Stimulated activated naive B cell treated with anti-CD40 and anti-IgM and Interleukin-4, amounts not matched to agents 10 μg/mL and 1 μg/mL and 100 μg/mL, for 72 hours (primary cell): ENCODE measurements around the gene OR52E2.
"Not testable (repeated sequence)": the region's sequence is repeated elsewhere in the genome, so short reads cannot be mapped to it uniquely, and the experiment has no call there.

Source experiments
- ATAC-seq, 2 donors: fragments of 150-1000 bp; cut with Tn5 transposase; replicated peaks; 2 replicates each; pipeline ENCODE4 v1.10.0; 2021; ENCODE audit warnings: moderate library complexity in 1 of 2
- DNase-seq: peaks from one replicate; pipeline ENCODE4 v3.0.0; 2021
- H3K27ac Mint-ChIP-seq: one replicate; pipeline ENCODE4 v1.8.0; 2022; ENCODE audit warnings: mild to moderate bottlenecking, mixed read lengths
- H3K27me3 Mint-ChIP-seq, 2 donors: one replicate each; pipeline ENCODE4 v1.8.0; 2022; ENCODE audit warnings: mixed read lengths in 2 of 2
- H3K36me3 Mint-ChIP-seq, 2 donors: one replicate each; pipeline ENCODE4 v1.8.0; 2022; ENCODE audit warnings: mixed read lengths in 2 of 2, mild to moderate bottlenecking in 1 of 2
- H3K4me1 Mint-ChIP-seq, 2 donors: one replicate each; pipeline ENCODE4 v1.8.0; 2022; ENCODE audit warnings: mixed read lengths in 2 of 2, mild to moderate bottlenecking in 1 of 2
- H3K4me3 Mint-ChIP-seq, 2 donors: one replicate each; pipeline ENCODE4 v1.8.0; 2022; ENCODE audit warnings: mild to moderate bottlenecking in 2 of 2, mixed read lengths in 2 of 2, moderate library complexity in 1 of 2
- H3K9me3 Mint-ChIP-seq, 2 donors: one replicate each; pipeline ENCODE4 v1.8.0; 2022; ENCODE audit warnings: mixed read lengths in 2 of 2, mild to moderate bottlenecking in 1 of 2

Gene OR52E2

DNA sequence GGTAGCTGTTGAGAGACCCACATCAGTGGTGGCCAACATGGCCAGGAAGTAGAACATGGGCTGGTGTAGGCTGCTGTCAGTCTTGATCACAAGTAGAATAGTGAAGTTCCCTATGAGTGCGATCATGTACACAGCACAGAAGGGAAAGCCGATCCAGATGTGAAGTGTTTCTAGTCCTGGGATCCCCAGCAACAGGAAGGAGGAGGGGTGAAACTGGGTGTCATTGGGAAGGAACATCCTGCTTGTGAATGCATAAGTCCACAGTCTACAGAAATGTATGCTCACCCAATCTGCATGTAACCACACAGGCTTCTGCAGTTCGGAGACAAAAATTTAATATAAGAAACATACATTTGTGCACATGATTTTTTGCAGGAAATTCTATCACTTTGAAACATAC, at the start of gene OR52E2:
TSS of gene OR52E2 (minus strand) at position 237 of the 400 bp plus-strand sequence. CDS start at position 237, 0 bp downstream.
- DNase-seq (no peak), ATAC-seq (no peak)
- Mint-ChIP-seq H3K4me3 (no peak within 1 kb of the TSS), H3K27ac (no peak within 1 kb of the TSS), H3K9me3 (peaks cover 5 to 6% of the 10 kb centered on the region in 2 donors), H3K4me1 (no peaks in the 10 kb centered on the region), H3K36me3 (no peaks in the 10 kb centered on the region), H3K27me3 (peaks cover 4 to 16% of the 10 kb centered on the region in 2 donors)

DNA sequence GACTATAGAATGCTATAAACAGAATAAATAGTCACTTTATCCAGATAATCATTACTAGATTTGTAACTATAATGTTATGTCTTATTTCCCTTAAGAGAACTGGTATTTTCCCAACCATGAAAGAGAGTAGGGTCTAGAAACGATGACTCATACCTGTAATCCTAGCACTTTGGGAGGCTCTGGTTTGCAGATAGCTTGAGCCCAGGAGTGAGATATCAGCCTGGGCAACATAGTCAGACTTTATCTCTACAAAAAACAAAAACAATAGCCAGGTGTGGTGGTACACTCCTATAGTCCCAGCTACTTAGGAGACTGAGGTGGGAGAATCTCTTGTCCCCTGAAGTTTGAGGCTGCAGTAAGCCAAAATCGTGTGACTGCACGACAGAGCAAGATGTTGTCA, 47.9 kb upstream of the OR52E2 start:
- DNase-seq (no peak), ATAC-seq (no peak)
- peaks cover 5 to 6% of the 10 kb centered on the region in 2 donors for H3K27me3 Mint-ChIP-seq
- H3K4me3 Mint-ChIP-seq: no peak overlapping the region
- no peaks in the 10 kb centered on the region for H3K9me3 Mint-ChIP-seq
- H3K4me1 Mint-ChIP-seq: no peaks in the 10 kb centered on the region
- H3K27ac Mint-ChIP-seq: no peak overlapping the region
- no peaks in the 10 kb centered on the region for H3K36me3 Mint-ChIP-seq

DNA sequence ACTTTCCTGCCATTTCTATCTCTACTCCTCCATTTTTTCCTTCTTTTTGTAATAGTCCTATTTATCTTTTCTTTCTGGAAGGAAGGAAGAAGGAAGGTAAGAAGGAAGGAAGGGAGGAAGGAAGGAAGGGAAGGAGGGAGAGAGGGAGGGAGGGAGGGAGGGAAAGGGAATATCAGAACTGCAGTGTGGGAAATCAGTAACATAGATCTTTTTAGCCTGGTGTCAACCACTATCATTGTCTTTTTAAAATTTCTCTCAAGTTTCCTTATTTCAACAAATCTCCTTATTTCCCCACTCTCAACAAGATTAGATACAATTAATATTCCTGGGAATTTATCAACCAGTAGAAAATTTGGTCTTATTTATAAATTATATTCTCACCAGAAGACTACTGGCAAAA, 43.6 kb upstream of the OR52E2 start:
- ATAC-seq: no peak
- H3K27ac Mint-ChIP-seq: no peak overlapping the region

DNA sequence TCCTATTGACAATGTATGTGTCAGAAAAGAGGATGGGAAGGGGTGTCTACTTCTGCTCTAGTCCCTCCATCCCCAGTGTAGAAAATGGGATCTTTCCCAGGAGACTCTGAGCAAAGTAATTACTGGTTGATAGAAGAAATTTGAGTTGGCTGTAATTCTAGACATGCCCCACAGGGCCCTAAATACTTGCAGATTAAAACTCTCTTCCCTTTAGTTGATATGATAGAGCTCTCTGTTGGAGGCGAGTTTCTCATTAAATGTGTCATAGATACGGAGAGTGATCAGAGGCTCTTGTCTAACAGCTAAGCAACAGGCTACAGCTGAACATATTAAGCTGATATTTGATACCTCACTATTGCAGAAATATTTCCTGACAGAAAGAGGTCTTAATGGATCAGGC, 42.8 kb upstream of the OR52E2 start:
- H3K36me3 Mint-ChIP-seq: no peaks in the 10 kb centered on the region
- ATAC-seq: no peak
- H3K27ac Mint-ChIP-seq: no peak overlapping the region
- no peaks in the 10 kb centered on the region for H3K4me1 Mint-ChIP-seq
- peaks cover 6 to 7% of the 10 kb centered on the region in 2 donors for H3K27me3 Mint-ChIP-seq
- no peak for DNase-seq
- H3K9me3 Mint-ChIP-seq: no peaks in the 10 kb centered on the region
- H3K4me3 Mint-ChIP-seq: no peak overlapping the region

More for the DNA sequence above, 43.6 kb upstream of the OR52E2 start:
- H3K36me3 Mint-ChIP-seq: no peaks in the 10 kb centered on the region
- H3K4me3 Mint-ChIP-seq: no peak overlapping the region
- no peaks in the 10 kb centered on the region for H3K9me3 Mint-ChIP-seq
- no peak for DNase-seq
- no peaks in the 10 kb centered on the region for H3K4me1 Mint-ChIP-seq
- H3K27me3 Mint-ChIP-seq: peaks cover 6 to 7% of the 10 kb centered on the region in 2 donors

DNA sequence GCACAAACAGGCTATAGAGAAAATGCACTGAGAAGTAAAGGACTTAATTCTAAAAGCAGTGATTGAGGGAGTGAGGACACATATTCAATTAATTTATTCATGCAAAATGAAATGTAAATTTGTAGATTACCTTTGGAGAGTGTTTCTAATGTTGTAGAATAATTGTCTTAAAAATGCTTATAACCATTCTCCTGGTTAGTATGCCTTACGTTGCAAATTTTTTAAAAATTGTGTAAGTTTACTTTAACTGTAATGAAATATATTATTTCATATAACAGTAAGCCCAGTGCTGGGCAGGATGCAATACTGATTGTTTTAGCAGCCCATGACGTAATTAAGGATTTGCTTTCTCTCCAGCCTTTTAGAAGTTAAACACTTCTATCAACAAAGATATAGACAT, 36.6 kb upstream of the OR52E2 start:
- ATAC-seq: no peak
- Mint-ChIP-seq H3K36me3 (no peaks in the 10 kb centered on the region), H3K4me1 (no peaks in the 10 kb centered on the region), H3K27me3 (peaks cover 0 to 6% of the 10 kb centered on the region in 2 donors), H3K27ac (no peak overlapping the region), H3K9me3 (peaks cover 2 to 4% of the 10 kb centered on the region in 2 donors), H3K4me3 (no peak overlapping the region)
- DNase-seq: no peak

DNA sequence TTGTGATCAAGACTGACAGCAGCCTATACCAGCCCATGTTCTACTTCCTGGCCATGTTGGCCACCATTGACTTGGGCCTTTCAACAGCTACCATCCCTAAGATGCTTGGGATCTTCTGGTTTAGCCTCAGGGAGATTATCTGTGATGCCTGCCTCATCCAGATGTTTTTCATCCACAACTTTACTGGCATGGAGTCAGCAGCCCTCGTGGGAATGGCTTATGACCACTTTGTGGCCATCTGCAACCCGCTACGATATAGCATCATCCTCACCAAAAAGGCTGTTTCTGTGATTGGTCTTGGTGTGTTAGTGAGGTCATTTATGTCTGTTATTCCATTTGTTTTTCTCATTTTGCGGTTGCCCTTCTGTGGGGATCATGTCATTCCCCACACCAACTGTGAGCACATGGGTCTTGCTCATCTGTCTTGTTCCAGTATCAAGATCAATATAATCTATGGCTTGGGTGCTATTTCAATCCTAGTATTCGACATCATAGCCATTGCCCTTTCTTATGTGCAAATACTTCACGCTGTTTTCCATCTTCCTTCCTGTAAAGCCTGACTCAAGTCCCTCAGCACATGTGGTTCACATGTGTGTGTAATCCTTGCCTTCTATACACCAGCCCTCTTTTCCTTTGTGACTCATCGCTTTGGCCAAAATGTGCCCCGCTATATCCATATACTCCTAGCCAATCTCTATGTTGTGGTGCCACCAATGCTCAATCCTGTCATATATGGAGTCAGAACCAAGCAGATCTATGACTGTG, 33.6 kb upstream of the OR52E2 start:
- Mint-ChIP-seq H3K9me3 (peaks cover 2 to 4% of the 10 kb centered on the region in 2 donors), H3K4me3 (no peak overlapping the region), H3K4me1 (no peaks in the 10 kb centered on the region), H3K27me3 (peaks cover 4 to 12% of the 10 kb centered on the region in 2 donors), H3K27ac (no peak overlapping the region), H3K36me3 (no peaks in the 10 kb centered on the region)
- DNase-seq: no peak
- no peak for ATAC-seq

DNA sequence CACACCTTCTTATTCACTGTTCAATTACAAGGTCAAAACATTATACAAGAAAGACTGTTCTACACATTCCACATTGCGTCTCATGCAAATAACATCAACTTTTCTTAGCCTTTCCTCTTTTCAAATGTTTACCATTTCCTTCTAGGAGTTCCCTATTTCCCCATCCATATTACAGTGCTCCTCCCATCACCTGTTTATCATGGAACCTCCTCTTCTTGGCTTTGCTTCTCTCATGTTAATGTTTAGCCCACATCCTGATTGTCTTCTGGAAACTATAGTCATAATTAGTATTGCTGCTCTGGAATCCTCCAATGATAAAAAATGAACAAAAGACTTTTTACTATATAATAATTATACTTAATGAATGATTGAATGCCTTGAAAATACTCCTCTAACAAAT, 31.2 kb upstream of the OR52E2 start:
- H3K27ac Mint-ChIP-seq: no peak overlapping the region
- H3K27me3 Mint-ChIP-seq: peaks cover 4 to 12% of the 10 kb centered on the region in 2 donors
- DNase-seq (no peak), ATAC-seq (no peak)
- no peaks in the 10 kb centered on the region for H3K36me3 Mint-ChIP-seq
- H3K4me3 Mint-ChIP-seq: no peak overlapping the region
- H3K9me3 Mint-ChIP-seq: peaks cover 2 to 4% of the 10 kb centered on the region in 2 donors
- H3K4me1 Mint-ChIP-seq: no peaks in the 10 kb centered on the region

DNA sequence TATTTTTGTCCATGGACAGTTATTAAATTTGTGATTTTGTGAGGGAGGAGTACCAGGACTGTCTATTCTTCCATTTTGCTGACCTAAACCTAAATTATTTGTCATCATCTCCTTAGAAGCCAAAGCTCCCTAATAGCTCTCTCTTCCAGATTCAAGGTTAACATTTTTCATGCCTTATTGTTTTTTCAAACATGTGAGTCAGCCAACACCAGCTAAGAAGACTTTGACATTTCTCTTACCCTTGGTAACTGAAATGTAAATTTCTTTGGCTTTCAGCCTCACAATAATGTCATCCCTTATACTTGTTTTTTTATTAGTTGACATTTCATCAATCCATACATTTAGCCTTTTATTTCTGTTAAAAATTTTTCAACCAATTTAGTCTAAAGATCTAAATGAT, 29.1 kb upstream of the OR52E2 start:
- peaks cover 4 to 12% of the 10 kb centered on the region in 2 donors for H3K27me3 Mint-ChIP-seq
- H3K4me3 Mint-ChIP-seq: no peak overlapping the region
- DNase-seq (no peak), ATAC-seq (no peak)
- H3K27ac Mint-ChIP-seq: no peak overlapping the region
- H3K4me1 Mint-ChIP-seq: no peaks in the 10 kb centered on the region
- H3K36me3 Mint-ChIP-seq: no peaks in the 10 kb centered on the region
- no peaks in the 10 kb centered on the region for H3K9me3 Mint-ChIP-seq

DNA sequence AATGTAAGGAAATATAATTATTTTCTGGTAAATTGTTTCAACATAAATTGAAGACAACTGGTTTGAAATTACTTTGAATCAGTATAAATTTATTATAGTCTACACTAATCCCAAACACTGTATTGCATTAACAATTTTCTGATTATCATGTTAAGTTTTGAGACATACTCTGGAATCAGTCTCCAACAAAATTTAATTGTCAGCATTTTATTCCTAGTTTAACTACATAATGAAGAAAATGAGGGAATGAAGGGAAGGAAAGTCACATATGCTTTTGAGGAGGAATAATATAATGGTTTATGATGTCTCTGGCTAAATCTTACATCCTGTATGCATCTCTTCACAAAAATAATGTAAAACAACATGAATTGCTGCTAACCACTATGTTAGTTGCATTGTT, 24.2 kb upstream of the OR52E2 start:
- Mint-ChIP-seq H3K4me1 (no peaks in the 10 kb centered on the region), H3K36me3 (no peaks in the 10 kb centered on the region), H3K4me3 (no peak overlapping the region), H3K27me3 (peaks cover 0 to 6% of the 10 kb centered on the region in 2 donors), H3K27ac (no peak overlapping the region), H3K9me3 (peaks cover 0 to 2% of the 10 kb centered on the region in 2 donors)
- DNase-seq (no peak), ATAC-seq (no peak)

DNA sequence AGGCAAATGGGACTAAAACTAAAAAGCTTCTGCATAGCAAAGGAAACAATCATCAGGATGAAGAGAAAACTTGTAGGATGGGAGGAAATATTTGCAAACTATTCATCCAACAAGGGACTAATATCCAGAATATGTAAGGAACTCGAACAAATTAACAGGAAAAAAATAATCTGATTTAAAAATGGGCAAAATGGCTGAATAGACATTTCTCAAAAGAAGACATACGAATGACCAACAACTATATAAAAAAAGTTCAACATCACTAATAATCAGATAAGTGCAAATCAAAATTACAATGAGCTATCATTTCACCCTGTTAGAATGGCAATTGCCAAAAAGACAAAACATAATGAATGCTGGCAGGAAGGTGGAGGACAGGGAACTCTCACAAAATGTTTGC, 22.0 kb upstream of the OR52E2 start:
- H3K36me3 Mint-ChIP-seq: no peaks in the 10 kb centered on the region
- ATAC-seq (no peak), DNase-seq (no peak)
- peaks cover 0 to 6% of the 10 kb centered on the region in 2 donors for H3K27me3 Mint-ChIP-seq
- no peaks in the 10 kb centered on the region for H3K4me1 Mint-ChIP-seq
- H3K4me3 Mint-ChIP-seq: no peak overlapping the region
- peaks cover 0 to 2% of the 10 kb centered on the region in 2 donors for H3K9me3 Mint-ChIP-seq
- no peak overlapping the region for H3K27ac Mint-ChIP-seq

DNA sequence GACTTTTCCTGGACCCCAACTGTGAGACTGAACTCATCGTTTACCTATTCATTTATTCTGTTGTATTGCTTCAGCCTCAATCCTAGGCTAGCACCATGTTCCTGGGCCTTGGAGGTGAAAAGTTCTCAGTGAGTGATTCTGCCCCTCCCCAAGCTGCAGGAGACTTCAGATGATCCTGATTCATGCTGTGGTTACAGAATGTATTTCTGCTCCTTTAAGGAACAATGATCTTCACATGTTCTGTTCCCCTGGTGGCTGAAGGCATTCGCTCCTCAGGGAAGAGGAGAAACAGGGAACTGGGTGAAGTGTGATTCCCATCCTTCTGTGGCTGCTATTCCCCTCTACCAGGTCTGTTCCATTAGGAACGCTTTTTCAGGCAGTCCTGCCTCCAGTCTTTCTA, 12.4 kb upstream of the OR52E2 start:
- no peaks in the 10 kb centered on the region for H3K9me3 Mint-ChIP-seq
- no peak for DNase-seq
- no peak overlapping the region for H3K4me3 Mint-ChIP-seq
- H3K4me1 Mint-ChIP-seq: no peaks in the 10 kb centered on the region
- no peaks in the 10 kb centered on the region for H3K27me3 Mint-ChIP-seq
- H3K36me3 Mint-ChIP-seq: no peaks in the 10 kb centered on the region
- no peak for ATAC-seq
- H3K27ac Mint-ChIP-seq: no peak overlapping the region

DNA sequence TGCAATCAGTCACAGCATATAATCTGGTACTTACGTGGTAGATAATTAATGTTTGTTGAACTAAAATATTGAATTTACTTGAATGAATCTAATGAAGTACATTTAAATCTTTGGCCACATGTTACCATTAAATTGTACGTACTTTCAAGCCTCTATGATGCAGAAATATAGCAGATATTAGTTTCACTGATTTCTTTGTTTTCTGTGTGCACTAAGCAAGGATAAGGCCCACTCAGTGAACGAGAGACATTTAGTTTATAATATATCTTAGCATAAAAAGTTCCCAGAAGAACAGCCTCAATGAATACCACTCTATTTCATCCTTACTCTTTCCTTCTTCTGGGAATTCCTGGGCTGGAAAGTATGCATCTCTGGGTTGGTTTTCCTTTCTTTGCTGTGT, 9.8 kb upstream of the OR52E2 start, which contains the start of gene OR52E1:
TSS of gene OR52E1 (plus strand) at position 301 of the 400 bp plus-strand sequence.
- ATAC-seq: no peak

DNA sequence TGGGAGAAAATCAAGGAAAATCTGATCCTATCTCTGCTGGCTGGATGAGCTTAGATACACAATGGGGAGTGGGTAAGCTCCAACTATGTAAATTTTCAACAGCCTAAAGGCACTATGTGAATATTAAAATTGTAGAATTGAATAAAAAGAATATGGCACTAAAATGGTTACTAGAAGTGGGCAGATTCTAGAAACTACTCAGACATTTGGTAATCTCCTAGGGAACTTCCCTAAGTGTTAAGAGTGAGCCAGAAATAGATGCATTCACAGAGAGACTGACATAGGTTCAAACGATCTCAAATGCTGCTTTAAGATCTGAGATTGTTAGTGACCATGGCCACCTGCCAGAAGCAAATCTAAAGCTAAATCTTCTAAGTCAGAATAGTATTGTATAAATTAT, 5.6 kb upstream of the OR52E2 start:
- ATAC-seq (no peak), DNase-seq (no peak)
- Mint-ChIP-seq H3K36me3 (no peaks in the 10 kb centered on the region), H3K27me3 (peaks cover 0 to 10% of the 10 kb centered on the region in 2 donors), H3K4me1 (no peaks in the 10 kb centered on the region), H3K9me3 (no peaks in the 10 kb centered on the region), H3K4me3 (no peak overlapping the region), H3K27ac (no peak overlapping the region)

More for the DNA sequence above, 9.8 kb upstream of the OR52E2 start, which contains the start of gene OR52E1:
- Mint-ChIP-seq H3K27ac (no peak within 1 kb of the TSS), H3K27me3 (peaks cover 0 to 6% of the 10 kb centered on the region in 2 donors), H3K9me3 (no peaks in the 10 kb centered on the region), H3K4me1 (no peaks in the 10 kb centered on the region), H3K36me3 (no peaks in the 10 kb centered on the region), H3K4me3 (no peak within 1 kb of the TSS)
- DNase-seq: no peak

DNA sequence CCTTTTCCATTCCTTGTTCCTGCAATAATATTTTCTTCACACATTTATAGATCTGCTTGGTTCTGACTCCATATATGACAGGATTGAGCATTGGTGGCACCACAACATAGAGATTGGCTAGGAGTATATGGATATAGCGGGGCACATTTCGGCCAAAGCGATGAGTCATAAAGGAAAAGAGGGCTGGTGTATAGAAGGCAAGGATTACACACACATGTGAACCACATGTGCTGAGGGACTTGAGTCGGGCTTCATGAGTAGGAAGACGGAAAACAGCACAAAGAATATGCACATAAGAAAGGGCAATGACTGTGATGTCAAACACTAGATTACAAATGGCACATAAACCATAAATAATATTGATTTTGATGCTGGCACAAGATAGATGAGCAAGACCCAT, 748 bp downstream of the OR52E2 start:
- H3K27ac Mint-ChIP-seq, H3K36me3 Mint-ChIP-seq, H3K9me3 Mint-ChIP-seq, H3K4me1 Mint-ChIP-seq, DNase-seq, ATAC-seq, H3K4me3 Mint-ChIP-seq: not testable (repeated sequence)
- peaks cover 4 to 11% of the 10 kb centered on the region in 2 donors for H3K27me3 Mint-ChIP-seq

DNA sequence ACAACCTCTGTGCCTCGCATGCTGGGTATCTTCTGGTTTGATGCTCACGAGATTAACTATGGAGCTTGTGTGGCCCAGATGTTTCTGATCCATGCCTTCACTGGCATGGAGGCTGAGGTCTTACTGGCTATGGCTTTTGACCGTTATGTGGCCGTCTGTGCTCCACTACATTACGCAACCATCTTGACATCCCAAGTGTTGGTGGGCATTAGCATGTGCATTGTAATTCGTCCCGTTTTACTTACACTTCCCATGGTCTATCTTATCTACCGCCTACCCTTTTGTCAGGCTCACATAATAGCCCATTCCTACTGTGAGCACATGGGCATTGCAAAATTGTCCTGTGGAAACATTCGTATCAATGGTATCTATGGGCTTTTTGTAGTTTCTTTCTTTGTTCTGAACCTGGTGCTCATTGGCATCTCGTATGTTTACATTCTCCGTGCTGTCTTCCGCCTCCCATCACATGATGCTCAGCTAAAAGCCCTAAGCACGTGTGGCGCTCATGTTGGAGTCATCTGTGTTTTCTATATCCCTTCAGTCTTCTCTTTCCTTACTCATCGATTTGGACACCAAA, 12.6 kb downstream of the OR52E2 start:
- H3K9me3 Mint-ChIP-seq: no peaks in the 10 kb centered on the region
- H3K27ac Mint-ChIP-seq: no peak overlapping the region
- H3K27me3 Mint-ChIP-seq: no peaks in the 10 kb centered on the region
- no peaks in the 10 kb centered on the region for H3K4me1 Mint-ChIP-seq
- no peaks in the 10 kb centered on the region for H3K36me3 Mint-ChIP-seq
- DNase-seq: no peak
- no peak overlapping the region for H3K4me3 Mint-ChIP-seq
- no peak for ATAC-seq
